Stomach smooth muscle (tissue), 2 donors: ENCODE data around the gene CIBAR2.

Source experiments
- H3K27ac ChIP-seq: one replicate; pipeline ENCODE4 v1.7.0; 2013; ENCODE audit warnings: mild to moderate bottlenecking, low read length, inconsistent platforms
- H3K27me3 ChIP-seq, 2 donors: one replicate each; pipeline ENCODE4 v1.7.0; 2013; ENCODE audit warnings: low read length in 2 of 2; ENCODE audit not compliant: insufficient read depth in 2 of 2, control insufficient read depth in 1 of 2
- H3K36me3 ChIP-seq, 2 donors: one replicate each; pipeline ENCODE4 v1.7.0; 2013; ENCODE audit warnings: low read length in 2 of 2; ENCODE audit not compliant: control insufficient read depth in 2 of 2, insufficient read depth in 2 of 2
- H3K4me1 ChIP-seq: one replicate; pipeline ENCODE4 v1.7.0; 2013; ENCODE audit warnings: low read length; ENCODE audit not compliant: control insufficient read depth, insufficient read depth
- H3K4me3 ChIP-seq, 2 donors: one replicate each; pipeline ENCODE4 v1.7.0; 2013; ENCODE audit warnings: low read length in 2 of 2
- H3K9ac ChIP-seq, 2 donors: one replicate each; pipeline ENCODE4 v1.7.0; 2013; ENCODE audit warnings: low read length in 2 of 2, mild to moderate bottlenecking in 1 of 2
- H3K9me3 ChIP-seq, 2 donors: one replicate each; pipeline ENCODE4 v1.7.0; 2013; ENCODE audit warnings: low read length in 2 of 2; ENCODE audit not compliant: control insufficient read depth in 2 of 2
- donor health status: healthy.
- donor health status: Pancreatic carcinoma.

Gene CIBAR2

DNA sequence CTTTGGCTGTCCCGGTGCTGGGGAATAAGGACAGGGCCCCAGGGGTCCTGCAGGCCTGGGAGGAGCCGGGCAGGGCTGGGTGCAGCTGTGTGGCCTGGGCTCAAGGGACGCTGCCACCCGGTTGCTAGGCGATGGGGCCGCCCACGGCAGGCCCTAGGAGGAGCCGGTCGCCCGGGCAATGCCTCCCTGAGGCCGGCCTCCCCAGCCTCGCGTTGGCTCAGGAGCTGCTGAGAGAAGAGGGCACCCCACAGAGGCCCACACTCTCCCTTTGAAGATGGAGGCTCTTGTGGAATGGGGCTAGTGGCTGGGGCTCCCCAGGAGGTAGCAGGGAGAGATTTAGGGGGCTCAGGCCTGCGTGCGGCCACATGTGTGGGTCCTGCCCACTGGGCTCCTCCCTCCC, at the start of gene CIBAR2:
Gene CIBAR2 (minus strand): TSS at position 109 of the 400 bp plus-strand sequence. CDS start 120 bp downstream, outside the sequence.
- H3K36me3 ChIP-seq, result no peaks in the 10 kb centered on the region

DNA sequence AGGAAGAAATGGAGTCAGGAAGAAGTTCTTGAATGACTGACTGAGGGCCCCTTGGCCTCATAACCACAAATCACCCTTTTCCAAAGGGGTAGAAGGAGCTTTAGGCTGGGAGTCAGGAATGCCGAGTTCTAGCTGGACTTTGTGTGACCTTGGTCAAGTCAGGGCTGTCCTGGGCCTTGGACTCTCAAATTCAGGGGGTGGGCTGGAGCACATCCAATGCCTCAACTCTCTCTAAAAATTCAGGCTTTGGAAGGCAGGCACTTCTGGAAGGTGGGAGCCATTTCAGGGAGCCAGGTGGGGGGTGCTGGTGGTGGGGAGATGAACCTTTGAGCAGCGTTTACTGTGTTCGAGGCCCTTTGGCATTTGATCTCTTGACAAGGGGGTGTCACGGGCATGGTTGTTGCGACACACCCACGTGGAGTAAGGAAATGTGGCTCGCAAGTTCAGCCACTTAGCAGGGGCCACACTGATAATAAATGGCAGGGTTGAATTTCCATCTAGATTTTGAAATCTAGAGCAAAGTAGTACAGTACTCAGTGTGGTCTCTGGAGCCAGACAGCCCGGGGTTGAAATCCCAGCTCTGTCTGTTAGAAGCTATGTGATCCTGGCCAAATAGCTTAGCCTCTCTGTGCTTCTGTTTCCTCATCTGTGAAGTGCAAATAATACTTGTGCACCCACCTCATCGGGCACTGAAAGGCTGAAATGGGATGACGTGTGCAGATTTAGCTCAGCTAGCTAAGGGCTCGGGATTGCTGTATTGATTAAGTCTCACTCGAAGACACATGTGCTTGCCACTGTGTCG, 47.1 kb upstream of the CIBAR2 start:
- Histone ChIP-seq H3K27ac (no peak overlapping the region), H3K9ac (no peak overlapping the region), H3K4me3 (no peak overlapping the region), H3K4me1 (peaks cover 37% of the 10 kb centered on the region), H3K27me3 (no peaks in the 10 kb centered on the region), H3K36me3 (no peaks in the 10 kb centered on the region), H3K9me3 (no peaks in the 10 kb centered on the region)

More for the DNA sequence above, at the start of gene CIBAR2:
- H3K9ac ChIP-seq, result no peak within 1 kb of the TSS
- no peak within 1 kb of the TSS for H3K27ac ChIP-seq
- H3K27me3 ChIP-seq, result no peaks in the 10 kb centered on the region
- no peak within 1 kb of the TSS for H3K4me3 ChIP-seq
- H3K9me3 ChIP-seq, result no peaks in the 10 kb centered on the region
- no peaks in the 10 kb centered on the region for H3K4me1 ChIP-seq

DNA sequence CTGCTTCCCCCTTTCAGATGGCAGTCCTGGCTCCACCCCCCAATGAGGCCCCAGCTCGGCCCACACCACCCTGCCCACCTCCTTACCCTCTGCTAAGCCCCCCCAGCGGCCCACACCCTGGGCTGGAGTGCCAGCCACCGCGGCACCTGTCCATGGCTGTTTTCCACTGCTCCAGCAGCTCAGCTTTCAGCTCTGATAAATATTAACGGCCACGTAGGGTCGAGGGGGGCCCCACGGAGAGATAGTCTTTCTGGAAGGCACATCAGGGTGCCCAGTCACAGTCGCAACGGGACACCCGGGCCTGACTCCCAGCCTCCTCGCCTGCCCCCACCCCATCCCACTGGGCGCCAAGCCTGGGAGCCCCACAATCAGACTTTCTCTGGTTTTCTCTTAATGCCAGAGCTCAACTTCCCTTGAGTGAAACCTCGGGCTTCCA, 46.5 kb upstream of the CIBAR2 start:
- no peak overlapping the region for H3K4me3 ChIP-seq
- no peak overlapping the region for H3K9ac ChIP-seq
- H3K27me3 ChIP-seq, result no peaks in the 10 kb centered on the region
- no peaks in the 10 kb centered on the region for H3K9me3 ChIP-seq
- H3K36me3 ChIP-seq, result no peaks in the 10 kb centered on the region
- peaks cover 31% of the 10 kb centered on the region for H3K4me1 ChIP-seq
- H3K27ac ChIP-seq, result no peak overlapping the region

DNA sequence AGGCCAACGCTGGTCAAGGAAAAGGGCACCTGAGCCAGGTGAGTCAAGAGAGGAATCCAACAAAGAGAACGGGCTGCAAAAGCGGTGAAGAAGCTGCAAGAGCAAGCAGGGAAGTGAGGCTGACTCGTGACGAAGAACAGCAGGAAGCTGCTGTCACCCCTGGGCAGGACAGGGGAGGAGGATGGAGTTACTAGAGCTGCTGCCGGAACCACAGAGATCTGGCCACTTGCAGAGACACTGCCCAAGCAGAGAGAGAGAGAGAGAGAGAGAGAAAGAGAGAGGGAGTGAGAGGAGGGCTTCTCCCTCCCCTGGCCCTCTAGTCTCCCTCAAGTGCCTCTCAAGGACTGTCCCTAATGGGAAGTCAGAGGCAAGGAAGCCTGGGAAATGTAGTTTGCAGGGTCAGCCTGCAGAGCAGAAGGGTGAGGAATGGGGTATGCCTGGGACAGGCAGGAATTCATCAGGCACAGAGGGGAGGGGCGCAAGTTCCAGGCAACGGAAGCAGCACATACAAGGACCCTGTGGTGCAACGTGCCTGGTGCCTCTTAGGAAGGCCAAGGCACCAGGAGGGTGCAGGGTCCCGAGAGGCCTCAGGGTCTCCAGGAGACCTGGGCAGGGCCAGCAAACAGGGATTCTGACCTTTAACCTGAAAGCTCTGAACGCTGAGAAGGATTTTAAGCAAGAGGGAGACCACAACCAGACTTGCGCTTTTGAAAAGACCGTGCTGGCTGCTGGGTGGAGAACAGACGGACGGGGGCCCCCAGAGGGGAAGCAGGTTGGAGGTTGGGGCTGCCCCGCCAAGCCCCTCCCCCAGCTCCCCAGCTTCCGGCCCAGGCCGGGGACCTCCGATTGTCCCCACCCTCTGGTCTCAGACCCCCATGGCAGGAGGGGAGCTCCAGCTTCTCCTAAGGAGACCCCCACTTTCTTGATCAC, 45.8 kb upstream of the CIBAR2 start:
- H3K36me3 ChIP-seq, result no peaks in the 10 kb centered on the region
- no peak overlapping the region for H3K4me3 ChIP-seq
- H3K27ac ChIP-seq, result no peak overlapping the region
- H3K27me3 ChIP-seq, result no peaks in the 10 kb centered on the region
- no peaks in the 10 kb centered on the region for H3K9me3 ChIP-seq
- no peak overlapping the region for H3K9ac ChIP-seq
- peaks cover 25% of the 10 kb centered on the region for H3K4me1 ChIP-seq

DNA sequence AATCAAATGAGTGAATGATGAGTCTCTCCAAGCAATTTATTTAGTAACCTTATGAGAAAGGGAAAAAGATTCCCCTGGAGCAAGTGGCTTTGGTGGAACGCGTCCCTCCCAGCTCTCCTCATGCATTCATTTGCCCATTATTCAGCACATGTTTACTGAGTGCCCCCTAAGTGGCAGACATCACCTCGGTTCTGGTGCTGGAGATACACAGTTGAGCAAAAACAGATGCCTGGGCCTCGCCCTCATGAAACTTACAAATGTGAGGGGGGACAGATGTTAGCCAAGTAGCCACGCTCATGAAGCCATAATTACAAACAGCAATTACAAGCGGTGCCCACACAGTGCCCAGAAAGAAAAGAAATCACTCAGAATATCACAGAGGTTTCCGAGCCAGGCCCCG, 45.1 kb upstream of the CIBAR2 start:
- Histone ChIP-seq H3K4me3 (no peak overlapping the region), H3K9ac (no peak overlapping the region), H3K27ac (no peak overlapping the region), H3K27me3 (no peaks in the 10 kb centered on the region), H3K4me1 (peaks cover 22% of the 10 kb centered on the region), H3K9me3 (no peaks in the 10 kb centered on the region), H3K36me3 (no peaks in the 10 kb centered on the region)

DNA sequence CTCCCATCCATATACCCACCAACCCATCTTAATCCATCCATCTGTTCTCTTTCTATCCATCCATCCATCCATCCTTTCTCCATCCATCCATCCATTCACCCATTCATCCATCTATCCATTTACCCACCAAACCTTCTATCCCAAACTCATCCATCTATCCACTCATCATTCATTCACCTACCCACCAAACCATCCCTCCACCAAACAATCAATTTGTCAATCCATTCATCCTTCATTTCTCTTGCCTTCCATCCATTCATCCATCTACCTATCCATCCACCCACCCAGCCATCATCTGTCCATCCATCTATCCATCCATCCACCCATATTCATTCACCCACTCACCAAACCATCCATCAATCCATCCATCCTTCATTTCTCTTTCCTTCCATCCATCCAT, 44.6 kb upstream of the CIBAR2 start:
- Histone ChIP-seq H3K36me3 (no peaks in the 10 kb centered on the region), H3K27me3 (no peaks in the 10 kb centered on the region), H3K4me3 (no peak overlapping the region), H3K4me1 (peaks cover 23% of the 10 kb centered on the region), H3K9ac (no peak overlapping the region), H3K27ac (no peak overlapping the region), H3K9me3 (no peaks in the 10 kb centered on the region)

DNA sequence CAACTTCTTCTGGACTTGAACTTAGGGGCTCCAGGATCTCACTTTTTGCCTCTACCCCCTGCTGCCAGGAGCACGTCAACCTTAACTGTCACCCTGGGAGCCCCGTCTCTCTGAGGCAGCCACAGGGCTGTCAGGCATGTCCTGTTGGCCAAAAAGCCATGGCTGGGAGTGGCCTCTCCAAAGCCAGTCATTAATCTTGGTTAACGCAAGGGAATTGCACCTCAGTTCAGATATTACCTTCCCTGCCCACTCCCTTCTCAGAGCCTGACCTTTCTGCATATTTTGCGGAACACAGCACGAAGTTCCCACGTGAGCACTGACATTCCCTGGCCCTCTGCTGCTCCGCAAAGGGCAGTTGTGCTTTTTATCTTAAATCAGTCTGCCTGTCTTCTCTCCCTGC, 44.2 kb upstream of the CIBAR2 start:
- no peaks in the 10 kb centered on the region for H3K36me3 ChIP-seq
- peaks cover 27% of the 10 kb centered on the region for H3K4me1 ChIP-seq
- H3K27me3 ChIP-seq, result no peaks in the 10 kb centered on the region
- no peak overlapping the region for H3K9ac ChIP-seq
- H3K9me3 ChIP-seq, result no peaks in the 10 kb centered on the region
- H3K4me3 ChIP-seq, result no peak overlapping the region
- no peak overlapping the region for H3K27ac ChIP-seq

DNA sequence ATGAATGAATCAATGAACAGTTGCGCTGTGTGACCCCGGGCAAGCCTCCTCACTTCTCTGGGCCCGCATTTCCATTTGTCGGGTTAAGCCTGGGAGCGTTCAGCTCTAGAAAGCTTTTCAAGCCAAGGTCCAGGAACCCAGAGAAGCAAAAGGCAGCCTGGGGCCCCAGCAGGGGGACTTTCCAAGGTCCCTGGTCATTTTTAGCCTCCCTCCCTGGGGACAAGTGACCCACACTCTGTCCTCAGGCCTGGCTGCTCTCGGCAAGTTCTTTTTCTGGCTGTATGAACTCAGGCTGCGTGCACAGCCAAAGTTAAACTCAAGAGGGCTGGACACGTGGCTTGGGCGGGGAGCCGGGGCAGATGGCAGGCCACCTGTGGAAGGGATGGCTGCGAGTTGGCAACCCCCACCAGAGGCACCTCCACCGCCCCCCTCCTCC, 41.4 kb upstream of the CIBAR2 start:
- H3K9ac ChIP-seq, result no peak overlapping the region
- H3K4me1 ChIP-seq, result peaks cover 41% of the 10 kb centered on the region
- no peaks in the 10 kb centered on the region for H3K36me3 ChIP-seq
- H3K27ac ChIP-seq, result no peak overlapping the region
- H3K27me3 ChIP-seq, result no peaks in the 10 kb centered on the region
- H3K4me3 ChIP-seq, result no peak overlapping the region
- H3K9me3 ChIP-seq, result no peaks in the 10 kb centered on the region

DNA sequence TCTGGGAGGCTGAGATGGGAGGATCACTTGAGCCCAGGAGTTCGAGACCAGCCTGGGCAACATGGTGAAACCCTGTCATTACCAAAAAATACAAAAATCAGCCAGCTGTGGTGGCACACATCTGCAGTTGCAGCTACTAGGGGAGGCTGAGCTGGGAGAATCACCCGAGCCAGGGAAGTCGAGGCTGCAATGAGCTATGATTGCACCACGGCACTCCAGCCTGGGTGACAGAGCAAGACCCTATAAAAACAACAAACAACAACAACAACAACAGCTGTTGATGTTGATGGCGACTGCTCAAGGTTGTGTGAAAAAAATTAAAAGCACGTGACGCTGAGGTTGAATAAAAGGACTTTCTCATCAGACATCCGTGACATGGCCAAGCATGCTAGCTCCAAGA, 40.8 kb upstream of the CIBAR2 start:
- Histone ChIP-seq H3K9me3 (no peaks in the 10 kb centered on the region), H3K4me3 (no peak overlapping the region), H3K27ac (no peak overlapping the region), H3K36me3 (no peaks in the 10 kb centered on the region), H3K9ac (no peak overlapping the region), H3K27me3 (no peaks in the 10 kb centered on the region), H3K4me1 (peaks cover 42% of the 10 kb centered on the region)

DNA sequence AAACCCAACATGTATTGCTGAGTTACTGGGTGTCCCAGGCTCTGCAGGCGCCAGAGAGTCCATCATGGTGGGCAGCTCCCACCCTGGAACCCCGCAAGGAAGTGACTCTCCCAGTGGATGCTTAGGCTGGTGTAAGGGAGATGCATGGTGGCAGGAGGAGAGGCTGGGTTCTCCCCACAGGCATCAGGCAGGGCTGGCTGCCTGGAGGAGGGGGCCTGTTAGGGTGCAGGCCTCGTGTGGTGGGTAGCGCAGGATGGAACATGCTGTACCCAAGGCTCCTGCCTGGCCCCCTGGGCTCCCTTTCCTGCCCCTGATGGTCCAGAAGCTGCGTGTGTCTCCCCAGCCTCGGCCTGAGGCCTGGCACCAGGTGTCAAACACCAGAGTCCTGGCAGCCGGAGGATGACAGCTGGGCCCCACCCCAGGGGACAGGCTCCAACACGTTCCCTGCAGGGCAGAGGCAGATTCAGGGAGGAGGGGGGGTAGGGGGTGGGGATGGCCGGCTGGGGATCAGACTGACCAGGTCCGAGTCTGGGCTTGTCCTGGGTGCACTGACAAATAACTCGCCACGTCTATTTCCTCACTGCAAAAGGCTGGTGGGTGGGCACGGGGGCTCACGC, 40.2 kb upstream of the CIBAR2 start:
- Histone ChIP-seq H3K9me3 (no peaks in the 10 kb centered on the region), H3K4me3 (no peak overlapping the region), H3K4me1 (peaks cover 42% of the 10 kb centered on the region), H3K36me3 (no peaks in the 10 kb centered on the region), H3K27ac (peak overlapping the region; percentile 81), H3K27me3 (no peaks in the 10 kb centered on the region), H3K9ac (no peak overlapping the region)
